CD1c-positive myeloid dendritic cell (primary cell): ENCODE results near the gene ZCCHC8.
A peak's percentile ranks its signal among the peaks of the same experiment; 100 is the strongest.
"Not testable (repeated sequence)": the region's sequence is repeated elsewhere in the genome, so short reads cannot be mapped to it uniquely, and the experiment has no call there.

Experiments
- DNase-seq: peaks from one replicate; pipeline ENCODE4 v3.0.0-alpha.2; 2016; ENCODE audit errors: extremely low spot score

ZCCHC8 gene

DNA sequence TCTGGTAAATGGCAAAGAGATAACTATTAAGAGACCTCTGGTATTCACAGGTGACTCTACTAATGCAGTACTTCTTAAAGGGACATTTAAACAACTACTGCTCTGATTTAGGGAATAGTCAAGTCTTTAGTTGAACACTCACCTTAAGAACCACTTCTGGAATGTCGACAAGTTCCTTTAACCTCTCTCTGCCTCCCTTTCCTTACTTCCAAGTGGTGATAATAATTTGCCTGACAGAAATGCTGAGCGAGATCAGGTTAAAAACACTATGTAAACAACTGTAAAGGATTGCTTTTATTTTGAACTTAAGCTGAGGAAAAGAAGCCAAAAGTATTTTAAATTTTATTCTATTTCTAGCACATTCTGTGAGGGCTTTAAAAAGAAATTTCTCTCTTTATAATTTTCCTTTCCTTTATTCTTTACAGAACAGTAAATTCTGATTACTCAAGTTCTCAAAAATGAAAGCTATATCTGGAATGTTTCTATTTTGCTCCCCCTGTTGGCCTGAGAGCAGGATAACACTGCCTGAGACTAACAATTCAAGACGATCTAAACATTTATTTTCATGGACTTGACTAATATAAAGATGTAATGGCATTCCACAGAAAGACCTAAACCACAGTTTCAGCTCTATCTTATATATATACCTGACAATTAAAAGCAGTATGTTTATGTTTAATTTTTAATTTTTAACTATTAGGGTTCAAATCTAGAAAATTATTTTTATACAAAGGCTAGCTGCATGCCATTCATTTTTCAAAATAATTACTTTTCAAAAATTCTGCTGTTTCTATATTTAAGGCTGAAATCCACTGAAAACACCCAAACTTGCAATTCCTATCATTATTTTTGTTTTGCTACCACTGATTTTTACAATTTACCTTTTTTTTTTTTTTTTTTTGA, 29.2 kb downstream of the ZCCHC8 start:
- DNase-seq = peak; percentile 77

DNA sequence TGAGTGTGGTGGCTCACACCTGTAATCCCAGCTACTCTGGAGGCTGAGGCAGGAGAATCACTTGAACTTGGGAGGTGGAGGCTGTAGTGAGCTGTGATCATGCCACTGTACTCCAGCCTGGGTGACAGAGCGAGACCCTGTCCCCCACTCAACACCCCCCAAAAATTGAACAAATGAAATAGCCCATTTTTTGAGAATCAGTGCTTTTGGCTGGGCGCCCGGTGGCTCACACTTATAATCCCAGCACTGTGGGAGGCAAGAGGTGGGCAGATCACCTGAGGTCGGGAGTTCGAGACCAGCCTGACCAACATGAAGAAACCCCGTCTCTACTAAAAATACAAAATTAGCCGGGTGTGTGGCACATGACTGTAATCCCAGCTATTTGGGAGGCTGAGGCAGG, 30.2 kb downstream of the ZCCHC8 start:
- not testable (repeated sequence) for DNase-seq

DNA sequence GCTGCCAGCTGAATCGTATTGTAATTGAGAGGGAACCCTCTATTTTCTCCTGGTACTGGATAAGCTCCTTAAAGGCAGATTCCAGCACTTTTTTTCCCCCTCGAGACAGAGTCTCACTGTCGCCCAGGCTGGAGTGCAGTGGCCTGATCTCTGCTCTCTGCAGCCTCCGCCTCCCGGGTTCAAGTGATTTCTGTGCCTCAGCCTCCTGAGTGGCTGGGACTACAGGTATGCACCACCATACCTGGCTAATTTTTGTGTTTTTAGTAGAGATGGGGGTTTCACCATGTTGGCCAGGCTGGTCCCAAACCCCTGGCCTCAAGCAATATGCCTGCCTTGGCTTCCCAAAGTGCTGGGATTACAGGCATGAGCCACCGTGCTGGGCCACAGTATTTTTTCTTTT, 30.9 kb downstream of the ZCCHC8 start:
- not testable (repeated sequence) for DNase-seq

DNA sequence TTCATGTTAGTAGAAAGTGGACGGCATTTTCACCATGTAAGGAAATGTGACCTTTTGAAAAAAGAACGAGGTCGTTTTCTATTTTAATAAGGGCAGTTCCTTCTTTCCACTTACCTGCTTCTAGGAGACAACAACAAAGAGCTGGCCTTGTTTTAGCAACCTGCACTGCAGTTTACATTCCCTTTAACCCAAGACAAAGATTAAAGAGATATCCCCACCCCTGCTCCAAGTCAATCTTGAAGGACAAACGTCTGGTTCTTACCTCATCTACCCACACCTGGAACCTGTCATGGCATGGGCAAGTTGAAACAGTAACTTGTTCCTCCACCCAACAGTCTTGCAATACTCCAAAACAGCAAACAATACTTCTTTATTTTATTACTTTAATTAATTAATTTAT, 32.7 kb downstream of the ZCCHC8 start:
- DNase-seq = no peak

DNA sequence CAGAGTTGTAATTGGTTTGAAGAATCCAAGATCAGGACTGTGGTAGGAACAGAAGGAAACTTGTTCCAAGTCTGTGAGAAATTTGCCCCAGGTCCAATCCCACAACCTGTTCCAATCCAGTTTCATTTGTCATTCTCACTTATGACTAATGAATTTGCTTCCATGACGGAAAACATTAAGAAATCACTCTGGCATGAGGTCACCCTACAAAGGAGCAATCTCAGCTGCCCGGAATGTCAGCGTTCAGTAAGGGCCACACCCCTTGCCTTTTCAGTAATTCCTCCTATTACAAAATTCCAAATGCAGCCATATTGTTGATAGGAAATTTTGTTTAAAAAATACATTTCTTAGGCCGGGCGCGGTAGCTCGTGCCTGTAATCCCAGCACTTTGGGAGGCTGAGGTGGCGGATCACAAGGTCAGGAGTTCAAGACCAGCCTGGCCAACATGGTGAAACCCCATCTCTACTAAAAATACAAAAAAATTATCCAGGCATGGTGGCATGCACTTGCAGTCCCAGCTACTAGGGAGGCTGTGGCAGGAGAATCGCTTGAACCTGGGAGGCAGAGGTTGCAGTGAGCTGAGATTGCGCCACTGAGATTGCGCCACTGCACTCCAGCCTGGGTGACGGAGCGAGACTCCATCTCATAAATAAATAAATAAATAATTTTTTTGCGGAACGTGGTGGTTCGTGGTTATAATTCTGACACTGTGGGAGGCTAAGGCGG, 36.3 kb downstream of the ZCCHC8 start:
- peak; percentile 69 for DNase-seq

DNA sequence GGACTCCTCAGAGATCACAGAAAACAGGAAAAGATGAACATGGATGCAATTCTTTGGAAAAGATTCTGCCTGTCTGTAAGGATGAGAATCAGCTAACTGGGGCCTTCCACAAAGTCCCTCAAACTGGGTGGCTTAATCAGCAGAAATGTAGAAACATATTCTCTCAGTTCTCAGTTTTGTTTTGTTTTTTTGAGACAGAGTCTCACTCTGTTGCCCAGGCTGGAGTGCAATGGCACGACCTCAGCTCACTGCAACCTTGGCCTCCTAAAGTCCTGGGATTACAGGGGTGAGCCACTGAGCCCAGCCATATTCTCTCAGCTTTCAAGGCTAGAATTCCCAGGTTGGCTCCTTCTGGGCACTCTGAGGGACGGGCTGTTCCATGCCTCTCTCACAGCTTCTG, 40.1 kb downstream of the ZCCHC8 start:
- no peak for DNase-seq

DNA sequence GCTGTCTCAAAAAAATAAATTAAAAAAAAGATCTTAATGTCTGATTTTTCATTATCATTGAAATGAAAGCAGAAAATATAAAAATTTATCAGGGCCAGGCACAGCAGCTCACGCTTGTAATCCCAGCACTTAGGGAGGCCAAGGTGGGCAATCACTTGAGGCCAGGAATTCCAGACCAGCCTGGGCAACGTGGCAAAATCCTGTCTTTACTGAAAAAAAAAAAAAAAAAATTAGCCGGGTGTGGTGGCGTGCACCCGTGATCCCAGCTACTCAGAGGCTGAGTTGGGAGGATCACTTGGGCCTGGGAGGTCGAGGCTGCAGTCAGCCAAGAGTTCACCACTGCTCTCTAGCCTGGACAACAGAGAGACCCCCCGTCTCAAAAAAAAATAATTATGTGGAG, 40.7 kb downstream of the ZCCHC8 start:
- no peak for DNase-seq

DNA sequence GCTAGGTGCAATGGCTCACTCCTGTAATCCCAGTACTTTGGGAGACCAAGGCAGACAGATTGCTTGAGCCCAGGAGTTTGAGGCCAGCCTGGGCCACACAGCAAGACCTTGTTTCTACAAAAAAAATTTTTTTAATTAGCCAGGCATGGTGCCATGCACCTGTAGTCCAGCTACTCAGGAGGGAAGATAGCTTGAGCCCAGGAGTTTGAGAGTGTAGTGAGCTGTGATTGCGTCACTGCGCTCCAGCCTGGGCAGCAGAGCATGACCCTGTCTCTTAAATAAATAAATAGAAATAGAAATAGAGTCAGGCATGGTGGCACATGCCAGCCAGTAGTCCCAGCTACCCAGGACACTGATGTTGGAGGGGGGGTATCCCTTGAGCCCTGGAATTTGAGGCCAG, 41.5 kb downstream of the ZCCHC8 start:
- no peak for DNase-seq

DNA sequence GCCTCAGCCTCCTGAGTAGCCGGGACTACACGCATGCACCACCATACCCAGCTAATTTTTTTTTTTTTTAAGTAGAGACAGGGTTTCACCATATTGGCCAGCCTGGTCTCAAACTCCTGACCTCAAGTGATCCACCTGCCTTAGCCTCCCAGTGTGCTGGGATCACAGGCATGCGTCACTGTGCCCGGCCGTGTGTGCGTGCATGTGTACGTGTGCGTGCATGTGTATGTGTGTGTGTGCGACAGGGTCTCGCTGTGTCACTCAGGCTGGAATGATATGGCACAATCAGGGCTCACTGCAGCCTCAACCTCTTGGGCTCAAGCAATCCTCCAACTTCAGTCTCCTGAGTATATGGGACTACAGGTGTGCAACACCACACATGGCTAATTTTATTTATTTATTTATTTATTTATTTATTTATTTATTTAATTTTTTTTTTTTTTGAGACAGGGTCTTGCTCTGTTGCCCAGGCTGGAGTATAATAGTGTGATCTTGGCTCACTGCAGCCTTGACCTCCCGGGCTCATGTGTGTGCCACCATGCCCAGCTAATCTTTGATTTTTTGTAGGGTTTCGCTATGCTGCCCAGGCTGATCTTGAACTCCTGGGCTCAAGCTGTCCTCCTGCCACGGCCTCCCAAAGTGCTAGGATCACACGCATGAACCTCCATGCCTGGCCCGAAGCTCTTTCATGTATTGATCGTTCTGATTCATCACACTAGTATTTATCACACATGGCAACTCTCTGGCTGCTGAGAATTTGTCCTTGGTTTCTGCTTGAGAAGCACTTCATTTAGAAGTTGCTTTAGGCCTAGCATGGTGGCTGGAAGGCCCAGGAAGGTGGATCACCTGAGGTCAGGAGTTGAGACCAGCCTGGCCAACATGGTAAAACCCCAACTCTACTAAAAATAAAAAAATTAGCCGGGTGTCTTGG, 42.4 kb downstream of the ZCCHC8 start:
- no peak for DNase-seq

DNA sequence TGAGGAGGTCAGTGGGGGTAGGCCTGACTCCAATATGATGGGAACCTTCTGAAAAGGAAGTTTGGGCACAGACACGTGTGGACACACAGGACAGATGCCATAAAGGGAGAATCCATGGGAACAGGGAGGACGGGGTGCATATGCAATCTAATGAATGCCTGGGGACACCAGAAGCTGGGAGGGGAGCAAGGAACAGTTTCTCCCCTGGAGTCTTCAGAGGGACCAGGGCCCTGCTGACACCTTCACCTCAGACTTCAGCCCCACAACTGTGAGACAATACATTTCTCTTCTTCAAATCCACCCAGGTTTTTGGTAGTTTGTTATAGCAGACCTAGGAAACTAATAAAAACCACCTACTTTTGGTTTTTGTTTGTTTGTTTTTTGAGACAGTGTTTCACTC, 43.1 kb downstream of the ZCCHC8 start:
- DNase-seq = no peak

DNA sequence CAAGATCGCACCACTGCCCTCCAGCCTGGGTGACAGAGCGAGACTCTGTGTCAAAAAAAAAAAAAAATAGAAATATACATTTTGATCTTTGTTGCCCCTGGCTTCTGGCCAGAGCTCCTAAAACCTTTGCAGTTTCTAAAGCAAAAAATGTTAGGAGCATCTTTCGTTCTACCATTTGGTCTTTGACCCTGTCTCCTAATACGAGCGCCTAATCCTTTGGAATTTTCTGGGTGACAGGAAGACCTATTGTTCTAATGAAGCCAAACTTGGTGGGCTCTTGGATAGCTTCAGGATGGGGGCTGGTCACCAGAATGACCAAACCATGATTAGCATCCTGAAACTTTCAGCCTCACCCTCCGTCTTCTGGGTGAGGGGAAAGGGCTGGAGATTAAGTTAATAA, 46.0 kb downstream of the ZCCHC8 start:
- no peak for DNase-seq

DNA sequence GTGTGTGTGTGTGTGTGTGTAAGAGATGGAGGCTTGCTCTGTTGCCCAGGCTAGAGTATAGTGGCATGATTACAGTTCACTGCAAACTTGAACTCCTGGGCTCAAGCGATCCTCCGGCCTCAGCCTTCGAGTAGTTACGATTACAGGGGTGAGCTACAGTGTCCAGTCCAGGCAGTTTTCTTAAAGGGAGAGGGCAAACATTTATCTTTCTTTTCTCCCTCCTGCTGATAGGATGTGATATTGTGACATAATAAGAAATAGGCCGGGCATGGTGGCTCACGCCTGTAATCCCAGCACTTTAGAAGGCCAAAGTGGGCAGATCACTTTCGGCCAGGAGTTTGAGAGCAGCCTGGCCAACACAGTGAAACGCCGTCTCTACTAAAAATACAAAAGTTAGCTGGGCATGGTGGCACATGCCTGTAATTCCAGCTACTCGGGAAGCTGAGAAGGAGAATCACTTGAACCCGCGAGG, 46.4 kb downstream of the ZCCHC8 start:
- DNase-seq = no peak

DNA sequence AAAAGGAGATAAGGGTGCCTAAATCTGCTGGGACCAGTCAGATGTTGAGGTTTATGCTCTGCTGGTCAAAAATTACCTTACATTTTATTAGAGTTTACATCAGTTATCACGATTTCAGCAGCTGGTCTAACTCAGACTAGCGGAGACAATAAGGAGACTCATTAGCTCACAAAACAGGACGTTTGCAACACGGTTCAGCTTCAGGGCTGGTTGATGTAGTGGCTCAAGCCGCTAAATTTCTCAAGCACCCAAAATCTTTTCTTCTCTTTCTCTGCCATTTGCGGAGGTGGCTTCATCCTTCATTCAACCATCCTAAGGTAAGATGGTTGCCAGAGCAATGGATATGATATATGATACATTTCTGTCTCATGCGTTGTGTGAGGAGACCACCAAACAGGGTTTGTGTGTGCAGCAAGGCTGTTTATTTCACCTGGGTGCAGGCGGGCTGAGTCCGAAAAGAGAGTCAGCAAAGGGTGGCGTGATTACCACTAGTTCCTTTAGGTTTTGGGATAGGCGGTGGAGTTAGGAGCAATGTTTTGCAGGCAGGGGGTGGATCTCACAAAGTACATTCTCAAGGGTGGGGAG, 47.9 kb downstream of the ZCCHC8 start:
- no peak for DNase-seq

DNA sequence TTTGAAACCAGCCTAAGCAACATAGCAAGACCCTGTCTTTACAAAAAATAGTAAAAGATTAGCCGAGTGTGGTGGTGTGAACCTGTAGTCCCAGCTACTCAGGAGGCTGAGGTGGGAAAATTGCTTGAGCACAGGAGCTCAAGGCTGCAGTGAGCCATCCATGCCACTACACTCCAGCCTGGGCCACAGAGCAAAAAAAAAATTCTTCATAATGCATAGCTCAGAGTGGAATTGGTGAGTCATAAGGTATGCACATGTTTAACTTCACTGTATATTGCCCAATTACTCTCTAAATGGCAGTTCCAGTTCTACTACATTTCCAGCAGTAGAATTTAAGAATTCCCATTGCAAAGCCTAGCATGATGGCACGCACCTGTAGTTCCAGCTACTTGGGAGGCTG, 51.4 kb downstream of the ZCCHC8 start:
- peak; percentile 45 for DNase-seq

DNA sequence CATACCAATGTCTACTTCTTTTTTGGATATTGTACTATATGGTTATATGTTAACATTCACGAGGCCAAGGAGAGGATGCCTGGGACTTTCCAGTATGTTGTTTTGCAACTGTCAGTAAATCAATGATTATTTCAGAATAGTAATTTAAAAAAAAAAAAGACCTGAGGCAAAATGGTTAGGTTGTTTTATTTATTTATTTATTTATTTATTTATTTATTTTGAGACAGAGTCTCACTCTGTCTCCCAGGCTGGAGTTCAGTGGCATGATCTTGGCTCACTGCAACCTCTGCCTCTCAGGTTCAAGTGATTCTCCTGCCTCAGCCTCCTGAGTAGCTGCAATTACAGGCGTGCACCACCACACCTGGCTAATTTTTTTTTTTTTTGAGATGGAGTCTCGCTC, 52.9 kb downstream of the ZCCHC8 start:
- not testable (repeated sequence) for DNase-seq

DNA sequence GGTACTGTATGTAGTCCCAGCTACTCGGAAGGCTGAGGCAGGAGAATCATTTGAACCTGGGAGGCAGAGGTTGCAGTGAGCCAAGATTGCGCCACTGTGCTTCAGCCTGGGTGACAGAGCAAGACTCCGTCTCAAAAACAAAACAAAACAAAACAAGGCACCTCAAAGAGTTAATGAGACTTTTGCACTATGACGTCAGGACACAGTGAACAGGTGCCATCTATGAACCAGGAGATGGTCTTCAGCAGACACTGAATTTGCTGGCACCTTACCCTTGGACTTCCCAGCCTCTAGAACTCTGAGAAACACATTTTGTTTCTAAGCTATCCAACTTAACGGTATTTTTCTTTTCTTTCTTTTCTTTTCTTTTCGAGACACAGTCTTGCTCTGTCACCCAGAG, 54.3 kb downstream of the ZCCHC8 start:
- DNase-seq = not testable (repeated sequence)

DNA sequence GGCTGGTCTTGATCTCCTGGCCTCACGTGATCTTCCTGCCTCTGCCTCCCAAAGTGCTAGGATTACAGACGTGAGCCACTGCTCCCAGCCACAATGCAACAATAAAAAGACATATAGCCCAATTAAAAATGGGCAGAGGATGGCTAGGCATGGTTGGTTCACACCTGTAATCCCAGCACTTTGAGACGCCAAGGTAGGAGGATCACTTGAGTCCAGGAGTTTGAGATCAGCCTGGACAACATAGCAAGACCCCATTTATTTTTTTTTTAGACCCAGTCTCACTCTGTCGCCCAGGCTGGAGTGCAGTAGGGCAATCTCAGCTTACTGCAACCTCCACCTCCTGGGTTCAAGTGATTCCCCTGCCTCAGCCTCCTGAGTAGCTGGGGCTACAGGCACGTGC, 56.7 kb downstream of the ZCCHC8 start:
- not testable (repeated sequence) for DNase-seq

DNA sequence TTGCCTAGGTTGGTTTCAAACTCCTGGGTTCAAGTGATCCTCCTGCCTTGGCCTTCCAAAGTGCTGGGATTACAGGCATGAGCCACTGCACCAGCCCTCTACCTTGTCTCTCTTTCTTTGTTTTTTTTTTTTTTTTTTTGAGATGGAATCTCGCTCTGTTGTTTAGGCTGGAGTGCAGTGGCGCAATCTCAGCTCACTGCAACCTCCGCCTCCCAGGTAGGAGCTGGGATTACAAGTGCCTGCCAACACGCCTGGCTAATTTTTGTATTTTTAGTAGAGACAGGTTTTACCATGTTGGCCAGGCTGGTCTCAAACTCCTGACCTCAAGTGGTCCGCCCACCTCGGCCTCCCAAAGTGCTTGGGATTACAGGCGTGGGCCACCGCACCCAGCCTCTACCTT, 61.9 kb downstream of the ZCCHC8 start:
- DNase-seq = not testable (repeated sequence)

DNA sequence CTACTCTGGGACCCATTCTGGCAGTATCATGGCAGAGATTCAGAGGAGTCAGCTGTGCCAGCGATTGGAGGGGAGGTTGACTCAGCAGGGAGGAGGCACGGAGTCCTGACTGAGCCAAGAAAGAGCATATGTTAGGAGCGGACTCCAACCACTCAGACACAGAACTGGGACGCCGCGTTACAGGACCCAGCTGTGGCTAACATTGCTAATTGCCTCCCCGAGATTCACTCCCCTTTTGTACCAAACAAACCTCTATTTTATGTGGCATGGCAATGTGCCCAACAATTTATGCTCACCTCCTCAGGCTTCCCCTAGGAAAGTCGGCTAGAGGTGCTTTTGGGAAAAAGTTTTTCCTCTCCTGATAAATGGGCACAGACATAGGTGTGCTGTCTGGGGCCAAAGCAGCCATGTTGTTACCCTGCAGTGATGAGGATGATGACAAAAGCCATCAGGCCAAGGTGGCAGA, 63.0 kb downstream of the ZCCHC8 start:
- DNase-seq = no peak

DNA sequence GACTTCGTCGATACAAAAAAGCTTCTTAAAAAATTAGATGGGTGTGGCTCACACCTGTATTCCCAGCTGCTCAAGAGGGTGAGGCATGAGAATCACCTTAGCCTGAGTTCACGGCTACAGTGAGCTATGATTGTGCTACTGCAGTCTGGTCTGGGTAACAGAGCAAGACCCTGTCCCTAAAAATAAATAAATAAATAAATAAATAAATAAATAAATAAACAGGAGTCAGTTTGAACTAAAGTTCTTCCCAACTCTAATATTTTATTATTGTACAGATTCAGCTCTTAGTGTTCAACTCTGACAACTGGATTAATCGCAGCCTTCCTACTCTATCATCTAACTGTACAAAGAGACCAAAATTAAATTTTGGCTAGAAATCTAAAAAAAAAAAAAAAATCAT, 65.5 kb downstream of the ZCCHC8 start:
- DNase-seq = no peak

DNA sequence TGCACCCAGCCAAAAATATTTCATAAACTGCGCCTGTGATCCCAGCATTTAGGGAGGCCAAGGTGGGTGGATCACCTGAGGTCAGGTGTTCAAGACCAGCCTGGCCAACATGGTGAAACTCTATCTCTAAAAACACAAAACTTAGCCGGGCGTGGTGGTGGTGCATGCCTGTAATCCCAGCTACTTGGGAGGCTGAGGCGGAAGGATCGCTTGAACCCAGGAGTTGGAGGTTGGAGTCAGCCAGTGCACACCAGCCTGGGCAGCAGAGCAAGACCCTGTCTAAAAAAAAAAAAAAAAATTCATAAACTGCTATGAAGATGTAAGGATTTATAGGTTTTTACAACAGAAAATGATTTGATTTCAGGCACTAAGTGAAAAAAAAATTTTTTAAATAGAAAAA, 71.7 kb downstream of the ZCCHC8 start:
- DNase-seq = not testable (repeated sequence)
